GM12864 (cell line): ENCODE results near the gene CPLX1.
"Not testable (repeated sequence)": the region's sequence is repeated elsewhere in the genome, so short reads cannot be mapped to it uniquely, and the experiment has no call there.

Source experiments
- DNase-seq: peaks from one replicate; pipeline ENCODE4 v3.0.0-alpha.2; 2011; ENCODE audit warnings: low read depth
- H3K4me3 ChIP-seq: 2 replicates; pipeline ENCODE4 v1.5.1; 2011; ENCODE audit warnings: mild to moderate bottlenecking, low read depth, low read length, control low read depth
- TF ChIP-seq, protein P1 (sequence below): IDR thresholded peaks from 2 replicates; pipeline ENCODE4 v1.5.1; 2011; ENCODE audit warnings: low read depth, mild to moderate bottlenecking, moderate library complexity, low read length, control low read depth, inconsistent platforms; ENCODE audit errors: missing control alignments

The CPLX1 gene

DNA sequence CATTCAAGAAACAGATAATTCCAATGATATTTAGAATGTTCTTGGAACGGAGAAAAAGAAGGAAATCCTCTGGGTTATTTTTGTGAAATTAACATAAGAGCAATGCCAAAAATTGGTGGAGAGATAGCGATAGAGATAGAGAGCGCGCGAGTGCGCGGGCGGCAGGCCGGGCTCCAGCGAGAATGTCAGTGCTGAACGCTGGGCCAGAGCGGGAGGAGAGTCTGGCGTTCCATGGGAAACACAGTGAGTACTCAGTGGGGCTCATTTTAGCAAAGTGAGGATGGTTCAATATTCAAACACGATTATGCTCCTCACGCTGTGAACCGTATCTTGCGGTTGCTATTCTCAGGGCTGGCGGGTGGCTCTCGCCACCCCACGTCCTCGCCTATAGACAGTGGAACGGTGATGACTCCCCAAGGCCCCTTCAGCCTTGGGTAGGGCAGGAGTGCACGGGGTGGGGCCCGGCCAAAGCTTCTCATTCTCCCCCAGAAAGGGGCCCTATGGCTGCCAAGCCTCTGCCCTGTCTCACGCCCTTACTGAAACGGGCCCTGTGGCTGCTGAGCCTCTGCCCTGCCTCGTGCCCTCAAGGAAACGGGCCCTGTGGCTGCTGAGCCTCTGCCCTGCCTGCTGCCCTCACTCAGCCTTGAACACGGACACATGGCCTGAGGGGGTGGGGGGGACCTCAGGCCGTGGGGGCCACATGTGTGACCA lies 16.9 kb downstream of the CPLX1 start:
- no peak for DNase-seq
- TF ChIP-seq, protein P1, sequence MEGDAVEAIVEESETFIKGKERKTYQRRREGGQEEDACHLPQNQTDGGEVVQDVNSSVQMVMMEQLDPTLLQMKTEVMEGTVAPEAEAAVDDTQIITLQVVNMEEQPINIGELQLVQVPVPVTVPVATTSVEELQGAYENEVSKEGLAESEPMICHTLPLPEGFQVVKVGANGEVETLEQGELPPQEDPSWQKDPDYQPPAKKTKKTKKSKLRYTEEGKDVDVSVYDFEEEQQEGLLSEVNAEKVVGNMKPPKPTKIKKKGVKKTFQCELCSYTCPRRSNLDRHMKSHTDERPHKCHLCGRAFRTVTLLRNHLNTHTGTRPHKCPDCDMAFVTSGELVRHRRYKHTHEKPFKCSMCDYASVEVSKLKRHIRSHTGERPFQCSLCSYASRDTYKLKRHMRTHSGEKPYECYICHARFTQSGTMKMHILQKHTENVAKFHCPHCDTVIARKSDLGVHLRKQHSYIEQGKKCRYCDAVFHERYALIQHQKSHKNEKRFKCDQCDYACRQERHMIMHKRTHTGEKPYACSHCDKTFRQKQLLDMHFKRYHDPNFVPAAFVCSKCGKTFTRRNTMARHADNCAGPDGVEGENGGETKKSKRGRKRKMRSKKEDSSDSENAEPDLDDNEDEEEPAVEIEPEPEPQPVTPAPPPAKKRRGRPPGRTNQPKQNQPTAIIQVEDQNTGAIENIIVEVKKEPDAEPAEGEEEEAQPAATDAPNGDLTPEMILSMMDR, result no peak
- H3K4me3 ChIP-seq, result no peak overlapping the region

DNA sequence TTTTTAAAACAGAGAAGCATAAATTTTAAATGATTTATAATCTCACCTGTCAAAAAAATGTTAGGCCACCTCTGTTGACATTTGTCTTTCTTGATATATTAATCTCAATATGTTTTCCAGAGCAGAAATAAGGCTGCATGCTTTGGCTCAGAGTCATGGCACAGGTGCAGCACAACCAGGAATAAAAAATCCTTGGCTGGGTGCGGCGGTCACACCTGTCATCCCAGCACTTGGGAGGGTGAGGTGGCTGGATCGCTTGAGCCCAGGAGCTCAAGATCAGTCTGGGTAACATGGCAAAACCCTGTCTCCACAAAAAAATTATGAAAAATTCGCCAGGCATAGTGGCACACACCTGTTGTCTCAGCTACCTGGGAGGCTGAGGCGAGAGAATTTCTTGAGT lies 18.1 kb downstream of the CPLX1 start:
- TF ChIP-seq, protein P1, result no peak
- H3K4me3 ChIP-seq, result no peak overlapping the region
- DNase-seq, result no peak

DNA sequence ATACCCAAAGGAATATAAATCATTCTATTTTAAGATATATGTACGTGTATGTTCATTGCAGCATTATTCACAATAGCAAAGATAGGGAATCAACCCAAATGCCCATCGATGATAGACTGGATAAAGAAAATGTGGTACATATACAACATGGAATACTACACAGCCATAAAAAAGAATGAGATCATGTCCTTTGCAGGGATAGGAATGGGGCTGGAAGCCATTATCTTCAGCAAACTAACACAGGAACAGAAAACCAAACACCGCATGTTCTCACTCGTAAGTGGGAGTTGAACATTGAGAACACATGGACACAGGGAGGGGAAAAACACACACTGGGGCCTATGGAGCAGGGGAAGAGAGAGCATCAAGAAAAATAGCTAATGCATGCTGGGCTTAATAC lies 18.9 kb downstream of the CPLX1 start:
- H3K4me3 ChIP-seq, DNase-seq: not testable (repeated sequence)

DNA sequence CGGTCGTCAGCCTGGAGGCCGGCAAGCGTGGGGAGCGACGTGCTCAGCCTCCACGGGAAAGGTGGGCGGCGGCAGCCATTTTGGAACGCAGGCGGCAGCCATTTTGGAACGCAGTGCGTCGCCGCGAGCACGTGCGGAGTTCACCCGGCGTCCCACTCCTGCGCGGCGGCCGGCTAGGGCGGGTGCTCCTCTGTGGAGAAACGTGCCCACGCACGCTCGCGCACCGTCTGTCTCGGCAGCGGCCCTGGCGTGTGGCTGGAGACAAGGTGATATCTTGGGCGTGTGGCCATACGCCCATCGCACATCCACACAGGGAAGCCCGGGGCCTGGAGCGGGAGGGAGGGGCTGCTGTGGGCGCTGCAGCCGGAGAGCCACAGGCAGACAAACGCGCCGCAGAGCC lies 21.1 kb downstream of the CPLX1 start:
- no peak for DNase-seq
- TF ChIP-seq, protein P1, result no peak
- H3K4me3 ChIP-seq, result no peak overlapping the region

DNA sequence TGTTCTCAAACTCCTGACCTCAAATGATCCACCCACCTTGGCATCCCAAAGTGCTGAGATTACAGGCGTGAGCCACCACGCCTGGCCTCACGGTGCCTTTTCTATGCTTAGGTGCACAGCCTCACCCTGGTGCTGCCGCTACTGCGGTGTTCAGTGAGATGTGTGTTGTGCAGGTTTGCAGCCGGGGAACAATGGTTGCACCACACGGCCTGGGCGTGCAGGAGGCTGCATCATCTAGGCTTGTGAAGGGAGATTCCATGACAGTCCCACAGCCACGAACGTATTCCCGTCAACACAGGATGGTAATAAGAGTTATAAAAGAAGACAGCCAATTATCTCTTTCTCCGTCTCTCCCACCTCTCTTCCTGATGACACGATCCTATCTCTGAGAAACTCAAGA lies 22.0 kb downstream of the CPLX1 start:
- TF ChIP-seq, protein P1, result no peak
- DNase-seq, result no peak
- no peak overlapping the region for H3K4me3 ChIP-seq

DNA sequence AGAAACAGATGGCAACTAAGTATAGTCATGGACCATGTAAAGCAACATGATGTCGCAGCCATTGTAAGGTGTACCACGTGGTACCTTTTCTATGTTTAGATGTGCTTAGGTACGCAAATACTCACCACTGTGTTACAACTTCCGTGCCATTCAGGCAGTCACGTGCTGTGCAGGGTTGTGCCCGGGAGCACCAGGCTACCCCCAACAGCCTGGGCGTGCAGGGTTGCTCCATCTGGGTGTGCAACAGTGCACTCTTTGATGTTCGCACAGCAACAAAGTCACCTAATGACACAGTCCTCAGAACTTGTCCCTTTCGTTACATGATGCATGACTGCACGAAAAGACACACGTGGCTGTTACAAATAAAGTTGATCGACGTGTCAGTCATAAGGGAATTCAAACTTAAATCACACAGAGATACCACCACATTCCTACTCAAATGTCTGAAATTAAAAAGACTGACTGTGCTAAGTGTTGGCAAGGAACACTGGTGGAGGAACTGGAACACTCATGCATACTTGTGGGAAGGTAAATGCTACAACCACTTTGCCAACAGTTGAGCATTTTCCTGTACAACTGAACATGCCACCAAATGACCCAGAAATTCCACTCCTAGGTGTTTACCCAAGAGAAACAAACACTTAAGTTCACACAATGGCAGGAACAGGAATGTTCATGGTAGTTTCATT lies 24.3 kb downstream of the CPLX1 start:
- no peak overlapping the region for H3K4me3 ChIP-seq
- DNase-seq, result no peak
- TF ChIP-seq, protein P1, result no peak

DNA sequence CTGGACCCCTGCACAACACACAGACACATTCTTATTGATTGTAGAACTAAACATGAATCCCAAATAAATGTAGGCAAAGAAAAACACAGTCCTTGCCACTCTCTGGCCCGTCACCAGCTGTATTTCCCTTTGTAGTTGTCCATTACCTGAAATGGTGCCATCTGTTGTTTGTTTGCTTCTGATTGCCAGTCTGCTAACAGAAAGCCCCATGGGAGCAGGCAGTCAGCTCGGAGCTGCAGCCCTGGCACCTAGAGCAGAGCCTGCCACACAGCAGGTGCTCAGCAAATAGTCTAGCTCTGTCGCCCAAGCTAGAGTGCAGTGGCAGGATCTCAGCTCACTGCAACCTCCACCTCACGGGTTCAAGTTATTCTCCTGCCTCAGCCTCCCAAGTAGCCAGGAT lies 28.9 kb downstream of the CPLX1 start:
- no peak for DNase-seq
- TF ChIP-seq, protein P1, result no peak
- no peak overlapping the region for H3K4me3 ChIP-seq
